GM21717 (cell line): ENCODE data around the gene GRK5.

Source experiments
- ATAC-seq: cut with Tn5 transposase; IDR thresholded peaks from one replicate; pipeline ENCODE4 v1.9.1; 2021; ENCODE audit warnings: mild to moderate bottlenecking, moderate library complexity; ENCODE audit not compliant: unreplicated experiment

GRK5 gene

DNA sequence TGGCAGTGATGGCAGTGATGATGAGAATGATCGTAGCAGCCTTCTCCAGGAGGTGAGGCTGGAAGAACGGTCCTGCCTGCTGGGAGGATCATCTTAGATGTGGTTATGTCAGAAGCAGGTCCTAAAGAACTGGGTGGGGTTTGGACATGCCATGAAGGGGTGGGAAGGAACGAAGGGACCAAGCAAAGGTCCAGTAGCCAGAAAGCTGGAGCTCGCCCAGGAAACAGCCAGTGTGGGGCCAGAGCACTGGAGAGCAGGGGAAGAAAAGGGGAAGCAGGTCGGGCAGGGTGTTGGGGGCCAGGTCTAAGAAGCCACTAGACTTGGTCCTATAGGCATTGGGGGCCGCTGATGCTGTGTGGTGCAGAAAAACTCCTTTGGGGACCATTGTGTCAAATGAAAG lies 207.8 kb downstream of the GRK5 start:
- ATAC-seq: no peak

DNA sequence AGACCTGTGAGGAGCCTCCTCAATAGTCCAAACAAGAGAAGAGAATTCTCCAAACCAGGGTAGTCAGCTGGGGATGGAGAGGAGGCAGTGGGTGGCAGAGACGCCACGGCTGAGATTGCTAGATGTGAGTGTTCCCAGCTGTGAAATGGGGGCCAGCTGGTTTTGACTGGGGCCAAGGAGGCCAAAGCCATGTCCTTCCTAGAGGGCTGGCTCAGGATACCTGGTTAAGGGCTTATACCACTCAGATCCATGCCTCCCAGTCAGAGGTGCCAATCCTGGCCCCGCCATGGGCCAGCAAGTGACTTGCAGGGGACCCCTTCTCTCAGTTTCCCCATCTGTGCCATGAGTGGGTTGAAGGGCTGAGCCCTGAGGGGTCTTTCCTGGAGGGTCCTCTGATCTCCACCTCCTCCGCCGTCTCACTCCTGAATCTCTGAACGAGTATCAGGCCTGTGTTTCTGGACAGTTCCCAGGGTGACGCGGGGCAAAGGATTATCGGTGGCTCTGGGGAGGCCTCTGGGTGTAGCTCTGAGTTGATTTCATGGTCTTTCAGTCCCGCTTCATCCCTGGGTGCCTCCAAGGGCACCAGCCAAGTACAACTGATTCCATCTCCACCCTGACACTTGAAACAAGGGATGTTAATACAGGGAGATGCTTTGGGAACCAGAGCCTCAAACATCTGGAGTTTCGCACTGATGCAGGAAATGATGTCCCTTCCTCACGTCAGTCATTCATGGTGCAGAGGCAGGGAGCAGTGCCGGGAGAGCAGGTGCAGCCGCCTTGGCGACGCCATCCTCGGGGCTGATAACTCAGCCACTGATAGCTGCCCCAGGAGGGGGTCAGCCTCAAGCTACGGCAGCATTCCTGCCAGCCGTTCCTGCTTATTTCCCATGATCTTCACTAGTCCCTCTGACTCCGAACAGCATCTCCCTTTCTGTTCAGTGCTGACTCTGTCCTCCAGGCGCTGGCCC lies 208.4 kb downstream of the GRK5 start:
- no peak for ATAC-seq

DNA sequence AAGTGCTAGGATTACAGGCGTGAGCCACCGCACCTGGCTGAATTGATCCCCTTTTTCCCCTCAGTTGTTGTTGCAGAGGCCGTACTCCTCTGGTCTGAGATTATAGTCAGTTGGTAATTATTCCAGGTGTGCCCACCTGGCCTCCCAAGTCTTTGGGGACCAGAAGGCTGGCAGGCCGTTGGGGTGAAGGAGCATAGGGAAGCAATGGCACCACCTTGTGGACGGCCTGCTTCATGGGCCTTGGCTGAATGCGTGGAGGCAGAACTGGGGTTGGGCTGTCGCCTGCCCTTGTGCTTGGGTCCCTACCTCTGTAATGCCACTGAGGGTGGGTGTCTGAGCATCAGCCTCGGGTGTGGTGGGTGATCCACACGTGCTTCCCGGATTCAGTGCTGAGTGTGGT lies 209.5 kb downstream of the GRK5 start:
- no peak for ATAC-seq

- ATAC-seq: no peak
These were observed 210.5 kb downstream of the GRK5 start for GRCh38 chr10:119417852-119418251.

- no peak for ATAC-seq
These were observed 211.0 kb downstream of the GRK5 start for GRCh38 chr10:119418362-119418761.

- ATAC-seq: no peak
These were observed 212.6 kb downstream of the GRK5 start for GRCh38 chr10:119419931-119420330.

- ATAC-seq: no peak
These were observed 213.8 kb downstream of the GRK5 start for GRCh38 chr10:119420950-119421875.

GRCh38 chr10:119421891-119422681 lies 214.7 kb downstream of the GRK5 start:
- no peak for ATAC-seq

GRCh38 chr10:119422682-119423509 lies 215.5 kb downstream of the GRK5 start:
- ATAC-seq: no peak

- no peak for ATAC-seq
These were observed 216.3 kb downstream of the GRK5 start for GRCh38 chr10:119423510-119424257.

DNA sequence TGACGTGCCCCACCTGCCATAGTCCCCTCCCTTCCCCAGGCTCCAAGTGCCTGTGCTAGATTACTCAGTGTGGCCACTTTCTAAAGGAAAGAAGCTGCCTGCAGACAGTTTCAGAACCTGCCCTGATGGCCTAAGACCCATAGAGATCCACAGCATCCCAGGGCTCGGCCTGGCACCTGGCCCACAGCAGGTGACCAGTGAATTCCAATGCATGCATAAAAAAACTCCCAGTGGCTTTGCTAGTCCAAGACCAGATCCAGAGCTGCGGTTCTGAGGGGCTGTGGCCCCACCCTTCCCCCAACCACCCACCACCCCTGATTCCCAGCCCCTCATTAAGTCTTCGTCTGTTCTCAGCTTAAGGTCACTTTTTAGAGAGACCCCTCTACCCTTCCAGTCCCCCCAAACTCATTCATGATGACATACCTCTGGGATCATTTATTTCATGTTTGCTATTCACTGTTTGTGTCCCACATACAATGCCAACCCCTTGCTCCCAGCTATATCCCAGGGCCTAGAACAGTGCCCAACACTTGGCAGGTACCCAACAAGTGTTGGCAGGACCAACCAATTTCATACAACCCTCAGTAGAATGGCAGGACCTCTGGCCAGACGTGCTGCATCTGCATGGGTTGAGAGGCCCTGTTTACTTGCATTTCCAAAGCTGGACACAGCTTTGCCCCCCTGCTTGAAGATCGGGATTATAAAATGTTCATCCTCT lies 217.0 kb downstream of the GRK5 start:
- ATAC-seq: no peak

DNA sequence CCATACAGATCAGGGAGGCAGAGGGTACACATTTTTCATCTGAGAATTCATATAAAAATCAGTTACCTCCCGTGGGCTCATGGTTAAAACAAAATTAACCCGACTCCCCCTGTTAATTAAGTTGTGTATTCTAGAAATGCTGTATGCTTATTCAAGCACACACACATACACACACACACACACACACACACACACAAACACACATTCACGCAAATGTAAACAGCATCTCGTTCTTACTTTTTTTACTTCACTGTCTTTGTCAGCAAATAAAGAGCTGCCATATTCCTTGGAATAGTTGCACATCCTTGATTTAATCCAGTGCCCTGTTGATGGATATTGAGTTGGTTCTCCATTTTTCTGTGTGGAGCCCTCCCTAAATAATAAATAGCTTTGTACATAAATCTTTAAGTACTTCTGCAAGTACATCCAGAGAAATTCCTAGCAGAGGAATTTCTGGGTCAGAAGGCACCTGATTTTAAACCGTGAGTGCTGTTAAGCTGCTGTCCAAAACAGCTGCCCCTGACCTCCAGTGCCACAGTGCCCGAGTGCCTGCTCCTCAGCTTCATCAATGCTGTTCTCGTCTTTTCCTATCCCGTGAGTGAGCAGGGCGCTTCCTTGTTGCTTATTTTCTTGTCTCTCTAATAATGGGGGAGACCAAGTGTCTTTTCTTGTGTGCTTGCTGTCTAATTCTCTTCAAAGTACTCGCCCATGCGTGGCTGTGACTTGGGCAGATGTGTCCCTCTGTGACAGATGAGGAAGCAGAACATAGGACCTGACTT lies 217.9 kb downstream of the GRK5 start:
- no peak for ATAC-seq

- ATAC-seq: no peak
These were observed 218.5 kb downstream of the GRK5 start for GRCh38 chr10:119425881-119426170.

- ATAC-seq: no peak
These were observed 219.3 kb downstream of the GRK5 start for GRCh38 chr10:119426699-119427098.

GRCh38 chr10:119427263-119427864 lies 220.0 kb downstream of the GRK5 start:
- no peak for ATAC-seq

- ATAC-seq: no peak
These were observed 221.4 kb downstream of the GRK5 start for GRCh38 chr10:119428789-119429188.

GRCh38 chr10:119429771-119430170 lies 222.4 kb downstream of the GRK5 start:
- no peak for ATAC-seq
